Common myeloid progenitor, CD34-positive (primary cell): Measurements from ENCODE around the gene ZNF24.
A peak's percentile ranks its signal among the peaks of the same experiment; 100 is the strongest.

Experiments
- CTCF ChIA-PET: fragments of 350-600 bp; sonication (Branson Sonifier 250); formaldehyde crosslinking; loops from one replicate; lab custom pipeline; 2021; ENCODE audit warnings: antibody characterized with exemption; lab: Charles Lee
- POLR2A ChIA-PET: fragments of 350-600 bp; sonication (Branson Sonifier 250); formaldehyde crosslinking; loops from one replicate; lab custom pipeline; 2021; ENCODE audit warnings: antibody characterized with exemption; lab: Charles Lee
- DNase-seq, 3 donors: peaks; one replicate each; pipeline versions ENCODE4 v3.0.0 to v3.0.0-alpha.2; 2013
- H3K27ac ChIP-seq, 2 experiments: 1 replicate in 1 of 2; 2 replicates in 1 of 2; pipeline ENCODE4 v1.7.0; 2013; ENCODE audit warnings: inconsistent platforms in 2 of 2, low read length in 2 of 2, mild to moderate bottlenecking in 2 of 2, low read depth in 1 of 2, moderate library complexity in 1 of 2; ENCODE audit not compliant: severe bottlenecking in 2 of 2, insufficient read depth in 1 of 2, poor library complexity in 1 of 2
- H3K27me3 ChIP-seq, 5 experiments: replicated peaks in 2 of 5; 1 replicate in 3 of 5; 2 replicates in 2 of 5; pipeline versions ENCODE4 v1.6.1 to v1.7.0; 2013; ENCODE audit warnings: low read length in 4 of 5, mild to moderate bottlenecking in 2 of 5, moderate library complexity in 2 of 5, inconsistent platforms in 1 of 5; ENCODE audit not compliant: insufficient read depth in 5 of 5, control insufficient read depth in 4 of 5
- H3K36me3 ChIP-seq, 4 experiments: 1 replicate in 2 of 4; 2 replicates in 2 of 4; pipeline versions ENCODE4 v1.6.1 to v1.7.0; 2013; ENCODE audit warnings: low read length in 3 of 4, control low read depth in 1 of 4, mild to moderate bottlenecking in 1 of 4; ENCODE audit not compliant: control insufficient read depth in 4 of 4, insufficient read depth in 4 of 4
- H3K4me1 ChIP-seq, 4 experiments: 1 replicate in 3 of 4; 2 replicates in 1 of 4; pipeline versions ENCODE4 v1.6.1 to v1.7.1; 2013; ENCODE audit warnings: low read length in 3 of 4, mild to moderate bottlenecking in 3 of 4, control low read depth in 1 of 4, inconsistent platforms in 1 of 4, moderate library complexity in 1 of 4; ENCODE audit not compliant: control insufficient read depth in 4 of 4, insufficient read depth in 4 of 4; ENCODE audit errors: control extremely low read depth in 1 of 4
- H3K4me3 ChIP-seq, 7 experiments: 1 replicate in 4 of 7; 2 replicates in 3 of 7; pipeline versions ENCODE4 v1.5.1 to v1.7.0; 2013; ENCODE audit warnings: mild to moderate bottlenecking in 7 of 7, low read length in 6 of 7, moderate library complexity in 6 of 7, inconsistent platforms in 2 of 7, low read depth in 2 of 7, control low read depth in 1 of 7; ENCODE audit not compliant: insufficient read depth in 4 of 7, control insufficient read depth in 1 of 7; ENCODE audit errors: extremely low read depth in 1 of 7
- H3K9me3 ChIP-seq, 5 experiments: 1 replicate in 4 of 5; 2 replicates in 1 of 5; pipeline versions ENCODE4 v1.6.1 to v1.7.1; 2013; ENCODE audit warnings: low read length in 4 of 5, mild to moderate bottlenecking in 2 of 5, inconsistent platforms in 1 of 5, low read depth in 1 of 5, moderate library complexity in 1 of 5; ENCODE audit not compliant: control insufficient read depth in 4 of 5, insufficient read depth in 2 of 5; ENCODE audit errors: control extremely low read depth in 1 of 5
- WGBS: methylation state at CpG from one replicate; pipeline ENCODE4 v1.1.5; 2013; ENCODE audit not compliant: insufficient coverage; 5-methylcytosine and 5-hydroxymethylcytosine counted together

The ZNF24 gene

GRCh38 chr18:35289293-35289692 lies 54.9 kb downstream of the ZNF24 start:
- peaks cover 0 to 27% (median 15%) of the 10 kb centered on the region in 4 experiments for H3K36me3 ChIP-seq
- WGBS, result 5% methylated on average over 5 of the region's 6 CpGs
- peak overlapping the region in 6 of 7 experiments; percentile 85 to 98 (median 93) for H3K4me3 ChIP-seq
- peak overlapping the region; percentile 91 to 96 for H3K27ac ChIP-seq
- peaks cover 5 to 21% (median 7%) of the 10 kb centered on the region in 5 experiments for H3K9me3 ChIP-seq
- no peak for DNase-seq
- no peaks in the 10 kb centered on the region for H3K27me3 ChIP-seq
- POLR2A ChIA-PET, result interaction anchor here (1.1 to 2.4 kb wide), 3 partner anchors 21 to 55 kb away, joined by 4 to 16 read pairs (median 10); partner anchors contain the start of genes ZNF24 and ZNF397
- CTCF ChIA-PET, result interaction anchor here (1.0 to 2.3 kb wide), 9 partner anchors 14 to 264 kb away, joined by 3 to 6 read pairs (median 4); partner anchors contain the start of gene ZNF24
- peaks cover 8 to 19% (median 14%) of the 10 kb centered on the region in 4 experiments for H3K4me1 ChIP-seq

DNA sequence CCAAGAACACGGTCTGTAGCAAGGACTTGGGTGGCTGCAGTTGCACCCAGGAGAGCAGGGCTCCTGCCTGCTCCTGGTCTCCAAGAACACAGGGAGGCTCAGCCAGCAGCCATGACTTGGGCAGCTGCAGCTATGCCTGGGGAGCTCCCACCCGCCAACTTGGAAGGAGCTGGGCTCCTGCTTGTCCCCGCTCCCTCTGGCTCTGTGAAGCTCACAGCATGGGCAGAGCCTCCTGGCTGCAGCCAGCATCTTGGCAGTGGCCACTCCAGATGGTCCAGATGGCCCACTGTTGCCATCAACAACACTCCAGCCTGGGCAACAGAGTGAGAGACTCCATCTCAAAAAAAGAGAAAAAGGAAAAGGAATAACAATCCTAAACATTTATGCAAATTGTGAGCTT lies 59.4 kb downstream of the ZNF24 start:
- no peak for DNase-seq
- peaks cover 2 to 29% (median 21%) of the 10 kb centered on the region in 4 experiments for H3K36me3 ChIP-seq
- 92% methylated on average over 2 of the region's 3 CpGs for WGBS
- H3K27me3 ChIP-seq, result no peaks in the 10 kb centered on the region
- ChIA-PET CTCF (no interaction called here), POLR2A (no interaction called here)
- no peak overlapping the region for H3K4me3 ChIP-seq
- peaks cover 0 to 8% (median 3%) of the 10 kb centered on the region in 4 experiments for H3K4me1 ChIP-seq
- H3K27ac ChIP-seq, result no peak overlapping the region
- peaks cover 7 to 38% (median 25%) of the 10 kb centered on the region in 5 experiments for H3K9me3 ChIP-seq

GRCh38 chr18:35283923-35284794 lies 60.1 kb downstream of the ZNF24 start:
- peak in 2 of 3 donors; percentile 43 to 61 for DNase-seq
- Histone ChIP-seq H3K9me3 (peaks cover 8 to 43% (median 27%) of the 10 kb centered on the region in 5 experiments), H3K27ac (no peak overlapping the region), H3K36me3 (peaks cover 2 to 29% (median 21%) of the 10 kb centered on the region in 4 experiments), H3K4me3 (peak overlapping the region in 1 of 7 experiments; percentile 25), H3K27me3 (no peaks in the 10 kb centered on the region), H3K4me1 (peaks cover 0 to 2% (median under 1%) of the 10 kb centered on the region in 4 experiments)
- ChIA-PET CTCF (interaction anchor here (1.0 to 1.3 kb wide), 2 partner anchors 12 to 14 kb away, joined by 3 read pairs; no protein-coding TSS in a partner anchor), POLR2A (interaction anchor here (0.5 kb wide), 1 partner anchor 296 kb away, joined by 11 read pairs; no protein-coding TSS in a partner anchor)
- 96% methylated on average over 7 of the region's 7 CpGs for WGBS

DNA sequence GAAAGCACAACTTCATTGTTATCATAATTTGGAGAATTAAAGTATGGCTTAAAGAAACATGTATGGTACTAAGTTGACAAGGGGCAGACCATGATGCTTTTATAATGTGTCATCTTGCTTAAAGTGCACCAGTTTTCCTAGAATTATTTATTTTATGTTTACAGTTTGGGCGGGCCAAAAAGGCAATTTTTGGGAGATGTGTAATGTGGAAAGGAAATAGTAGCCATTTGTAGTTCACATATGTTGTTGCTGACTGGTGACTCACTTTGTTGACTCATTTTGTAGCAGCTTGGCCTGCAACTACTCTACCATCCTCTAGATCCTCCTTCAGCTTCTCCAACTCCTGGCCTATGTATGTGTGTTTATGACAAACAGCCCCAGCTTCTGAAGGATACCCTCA lies 61.9 kb downstream of the ZNF24 start:
- H3K4me3 ChIP-seq, result no peak overlapping the region
- peaks cover 11 to 51% (median 32%) of the 10 kb centered on the region in 5 experiments for H3K9me3 ChIP-seq
- ChIA-PET POLR2A (interaction anchor here (0.6 kb wide), 1 partner anchor 9 kb away, joined by 3 read pairs; no protein-coding TSS in a partner anchor), CTCF (interaction anchor here (0.5 kb wide), 1 partner anchor 28 kb away, joined by 3 read pairs; no protein-coding TSS in a partner anchor)
- H3K4me1 ChIP-seq, result no peaks in the 10 kb centered on the region
- no peaks in the 10 kb centered on the region for H3K27me3 ChIP-seq
- no peak overlapping the region for H3K27ac ChIP-seq
- H3K36me3 ChIP-seq, result peaks cover 2 to 35% (median 24%) of the 10 kb centered on the region in 4 experiments
- no CpG with 5 or more reads among the region's 1 CpG for WGBS
- DNase-seq, result no peak
